ENCODE results near the gene DDX31. TPM values are rescaled to one million over a fixed set of nuclear protein-coding genes. Genes with fewer than 3 reads are reported as not detected.

Gene DDX31
- total RNA-seq, 2 donors from 2014 or later = 7.6 to 19.7 TPM

DNA sequence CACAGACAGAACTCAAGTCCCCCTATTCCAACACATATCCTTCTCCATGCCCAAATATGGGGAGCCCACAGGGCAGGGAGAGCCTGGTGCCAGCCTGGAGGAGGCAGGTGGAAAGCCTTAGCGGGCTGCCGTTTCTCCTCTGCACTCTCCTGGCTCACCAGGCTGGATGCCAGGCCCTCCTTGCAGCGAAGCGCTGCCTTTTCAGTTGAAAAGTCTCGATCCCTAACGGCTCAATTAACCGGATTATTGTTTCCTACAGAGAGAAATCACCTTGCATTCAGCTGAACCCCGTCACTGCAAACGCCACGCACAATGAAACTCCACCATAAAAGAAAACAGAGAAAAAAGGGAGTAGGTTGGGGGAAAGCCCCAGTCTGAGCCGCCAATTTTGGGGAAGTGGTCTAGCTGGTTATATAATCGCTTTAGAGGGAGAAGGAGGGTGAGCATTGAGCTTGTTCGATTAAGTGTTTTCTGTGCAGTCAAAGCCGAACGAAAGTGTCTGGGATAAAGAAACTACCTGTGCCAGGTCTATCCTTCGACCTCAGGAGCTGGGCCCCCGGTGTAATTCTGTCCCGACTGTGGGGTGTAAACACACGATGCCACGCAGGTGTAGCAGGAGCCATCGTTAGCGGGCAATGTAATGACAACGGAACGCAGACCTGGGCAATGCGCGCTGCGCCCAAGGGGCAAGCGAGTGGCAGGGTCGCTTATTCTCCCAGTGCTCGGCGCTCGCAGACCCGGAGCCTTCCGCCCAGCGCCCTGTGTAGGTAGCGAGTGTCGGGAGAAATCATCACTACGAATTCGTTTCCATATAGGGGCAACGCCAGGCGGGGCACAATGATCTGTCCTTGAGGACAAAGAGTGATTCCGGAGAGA lies 83.6 kb downstream of the DDX31 start:
- Histone ChIP-seq H3K9me3 (no peaks in the 10 kb centered on the region), H3K4me3 (no peak overlapping the region), H3K27me3 (replicated peaks; ENCODE audit: insufficient read depth) (peaks cover 41% of the 10 kb centered on the region), H3K36me3 (no peaks in the 10 kb centered on the region), H3K4me1 (ENCODE audit: control insufficient read depth in 1 of 2, low read depth in 2 of 2) (peaks cover 5 to 14% of the 10 kb centered on the region in 2 donors), H3K27ac (no peak overlapping the region)
- no peak for ATAC-seq (ENCODE audit: insufficient number of reproducible peaks, low FRiP score, low read depth)
- DNase-seq (ENCODE audit: low spot score) = no peak
- TF ChIP-seq, protein P1, sequence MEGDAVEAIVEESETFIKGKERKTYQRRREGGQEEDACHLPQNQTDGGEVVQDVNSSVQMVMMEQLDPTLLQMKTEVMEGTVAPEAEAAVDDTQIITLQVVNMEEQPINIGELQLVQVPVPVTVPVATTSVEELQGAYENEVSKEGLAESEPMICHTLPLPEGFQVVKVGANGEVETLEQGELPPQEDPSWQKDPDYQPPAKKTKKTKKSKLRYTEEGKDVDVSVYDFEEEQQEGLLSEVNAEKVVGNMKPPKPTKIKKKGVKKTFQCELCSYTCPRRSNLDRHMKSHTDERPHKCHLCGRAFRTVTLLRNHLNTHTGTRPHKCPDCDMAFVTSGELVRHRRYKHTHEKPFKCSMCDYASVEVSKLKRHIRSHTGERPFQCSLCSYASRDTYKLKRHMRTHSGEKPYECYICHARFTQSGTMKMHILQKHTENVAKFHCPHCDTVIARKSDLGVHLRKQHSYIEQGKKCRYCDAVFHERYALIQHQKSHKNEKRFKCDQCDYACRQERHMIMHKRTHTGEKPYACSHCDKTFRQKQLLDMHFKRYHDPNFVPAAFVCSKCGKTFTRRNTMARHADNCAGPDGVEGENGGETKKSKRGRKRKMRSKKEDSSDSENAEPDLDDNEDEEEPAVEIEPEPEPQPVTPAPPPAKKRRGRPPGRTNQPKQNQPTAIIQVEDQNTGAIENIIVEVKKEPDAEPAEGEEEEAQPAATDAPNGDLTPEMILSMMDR (IDR thresholded peaks at IDR 0.05) = no peak

DNA sequence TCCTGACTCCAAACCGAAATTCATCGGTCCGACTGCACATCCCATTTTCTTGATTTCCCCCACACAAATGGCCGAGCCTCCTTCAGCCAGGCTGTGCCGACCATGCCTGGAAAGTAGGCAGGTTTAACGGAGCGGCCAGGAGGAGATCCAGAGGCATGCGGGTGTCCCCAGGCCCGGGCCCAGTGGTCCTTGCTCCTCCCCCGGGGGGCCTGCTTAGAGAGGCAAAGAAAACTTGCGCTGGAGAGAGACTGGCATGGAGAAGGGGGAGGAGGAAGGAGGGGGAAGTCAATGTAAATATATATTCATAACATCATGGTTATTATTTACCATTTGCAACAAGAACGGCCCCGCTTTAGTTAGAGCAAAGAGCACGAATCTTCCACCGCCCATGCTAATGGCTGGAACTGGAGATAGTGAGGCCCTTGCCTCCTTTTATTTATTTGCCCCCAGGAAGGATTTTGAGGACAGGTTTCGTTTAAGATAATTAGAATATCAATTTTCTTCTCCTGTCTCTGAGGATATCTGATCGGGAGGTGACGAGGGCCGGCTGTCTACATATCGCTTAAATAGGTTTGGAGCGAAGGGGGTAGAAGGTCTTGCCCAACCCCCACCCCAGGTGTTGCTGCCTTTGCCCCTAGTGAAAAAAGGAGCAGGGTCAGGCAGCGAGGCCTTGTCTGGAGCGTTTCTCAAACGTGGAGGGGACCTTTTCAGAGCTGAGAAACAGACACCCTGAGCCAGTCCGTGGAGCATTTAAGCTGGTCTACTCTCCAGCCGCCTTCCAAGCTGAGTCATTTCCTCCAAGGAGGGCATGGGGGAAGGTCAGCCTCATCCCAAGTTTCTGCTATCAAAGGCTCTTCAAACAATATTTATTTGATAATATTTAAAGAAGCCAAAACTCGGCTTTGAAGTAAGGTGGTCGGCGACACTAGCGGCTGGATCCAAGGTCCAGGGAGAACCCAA lies 84.9 kb downstream of the DDX31 start:
- ATAC-seq (ENCODE audit: insufficient number of reproducible peaks, low FRiP score, low read depth) (no peak), DNase-seq (ENCODE audit: low spot score) (no peak)
- TF ChIP-seq, protein P1 (IDR thresholded peaks at IDR 0.05) = no peak
- Histone ChIP-seq H3K9me3 (no peaks in the 10 kb centered on the region), H3K27me3 (replicated peaks; ENCODE audit: insufficient read depth) (peaks cover 39% of the 10 kb centered on the region), H3K4me1 (ENCODE audit: control insufficient read depth in 1 of 2, low read depth in 2 of 2) (peaks cover 5 to 6% of the 10 kb centered on the region in 2 donors), H3K4me3 (no peak overlapping the region), H3K36me3 (no peaks in the 10 kb centered on the region), H3K27ac (no peak overlapping the region)

DNA sequence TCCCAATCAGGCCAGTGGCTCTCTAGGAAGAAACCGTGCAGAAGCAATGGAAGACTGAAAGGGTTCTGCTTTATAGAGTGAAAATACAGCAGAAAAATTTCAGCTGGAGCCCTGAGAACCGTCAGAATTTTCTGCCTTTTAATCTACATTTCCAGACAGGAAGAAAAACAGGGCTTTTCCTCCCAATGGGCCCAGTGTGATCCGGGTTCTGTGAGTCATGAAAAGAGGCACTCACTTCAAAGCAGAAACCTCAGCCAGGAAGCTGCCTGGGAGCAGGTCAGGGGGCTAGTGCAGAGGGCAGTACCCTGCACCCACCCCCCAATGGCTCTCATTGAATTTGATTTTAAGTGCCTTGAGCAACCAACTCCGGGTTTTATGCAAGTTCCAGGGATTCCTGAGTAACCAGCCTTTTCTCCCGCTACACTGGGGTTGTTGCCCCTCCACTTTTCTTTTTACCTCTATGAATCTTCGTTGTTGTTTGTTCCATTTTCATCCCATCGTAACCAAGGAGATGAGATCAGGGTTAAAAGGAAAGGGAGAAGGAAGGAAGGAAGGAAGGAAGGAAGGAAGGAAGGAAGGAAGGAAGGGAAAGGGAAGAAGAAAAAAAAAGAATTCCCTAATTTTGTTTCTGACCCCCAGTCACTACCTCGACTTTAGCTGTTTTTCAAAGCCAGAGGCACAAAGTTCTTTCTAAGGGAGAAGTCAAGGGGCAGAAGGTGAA lies 86.0 kb downstream of the DDX31 start:
- Histone ChIP-seq H3K36me3 (no peaks in the 10 kb centered on the region), H3K27ac (no peak overlapping the region), H3K4me3 (no peak overlapping the region), H3K4me1 (ENCODE audit: control insufficient read depth in 1 of 2, low read depth in 2 of 2) (peaks cover 5 to 6% of the 10 kb centered on the region in 2 donors), H3K27me3 (replicated peaks; ENCODE audit: insufficient read depth) (peaks cover 39% of the 10 kb centered on the region), H3K9me3 (no peaks in the 10 kb centered on the region)
- DNase-seq (ENCODE audit: low spot score) (no peak), ATAC-seq (ENCODE audit: insufficient number of reproducible peaks, low FRiP score, low read depth) (no peak)
- TF ChIP-seq, protein P1 (IDR thresholded peaks at IDR 0.05) = no peak

DNA sequence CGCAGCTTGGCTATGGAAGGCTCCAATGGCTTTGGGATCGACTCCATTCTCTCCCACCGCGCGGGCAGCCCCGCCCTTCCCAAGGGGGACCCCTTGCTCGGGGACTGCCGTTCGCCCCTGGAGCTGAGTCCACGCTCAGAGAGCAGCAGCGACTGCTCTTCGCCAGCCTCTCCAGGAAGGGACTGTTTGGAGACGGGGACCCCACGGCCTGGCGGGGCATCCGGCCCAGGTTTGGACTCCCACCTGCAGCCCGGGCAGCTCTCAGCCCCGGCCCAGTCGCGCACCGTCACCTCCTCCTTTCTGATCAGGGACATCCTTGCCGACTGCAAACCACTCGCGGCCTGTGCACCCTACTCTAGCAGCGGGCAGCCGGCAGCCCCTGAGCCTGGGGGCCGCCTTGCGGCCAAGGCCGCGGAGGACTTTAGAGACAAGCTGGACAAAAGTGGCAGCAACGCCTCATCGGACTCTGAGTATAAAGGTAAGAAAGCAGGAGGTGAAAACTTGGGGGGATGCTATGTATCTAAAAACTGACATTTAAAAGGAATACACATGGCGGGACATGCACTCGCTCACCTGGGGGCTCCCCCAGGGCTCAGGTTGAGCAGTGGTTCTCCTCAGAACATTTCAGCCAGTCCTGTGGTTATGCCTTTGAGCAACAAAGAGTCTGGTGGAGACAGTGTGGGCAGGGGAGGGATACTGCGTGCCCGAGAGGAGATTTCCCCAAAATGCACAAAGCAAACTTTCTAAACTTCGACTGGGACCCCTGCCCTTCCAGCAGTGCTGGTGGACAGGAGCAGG lies 86.8 kb downstream of the DDX31 start:
- H3K4me3 ChIP-seq = no peak overlapping the region
- no peak for DNase-seq (ENCODE audit: low spot score)
- TF ChIP-seq, protein P1 (IDR thresholded peaks at IDR 0.05) = no peak
- H3K27ac ChIP-seq = no peak overlapping the region
- H3K36me3 ChIP-seq = no peaks in the 10 kb centered on the region
- no peaks in the 10 kb centered on the region for H3K9me3 ChIP-seq
- ATAC-seq (ENCODE audit: insufficient number of reproducible peaks, low FRiP score, low read depth) = no peak
- H3K27me3 ChIP-seq (replicated peaks; ENCODE audit: insufficient read depth) = peaks cover 39% of the 10 kb centered on the region
- peaks cover 5 to 6% of the 10 kb centered on the region in 2 donors for H3K4me1 ChIP-seq (ENCODE audit: control insufficient read depth in 1 of 2, low read depth in 2 of 2)
